Activated effector memory CD4-positive, alpha-beta T cell treated with Interleukin-2 at 50 U/mL for 16 hours (primary cell): ENCODE data around the gene RNF41.

Experiments
- DNase-seq: peaks from one replicate; pipeline ENCODE4 v3.0.0-alpha.2; 2020

Gene RNF41

GRCh38 chr12:56242986-56243385, 21.3 kb upstream of the RNF41 start:
- DNase-seq: no peak

GRCh38 chr12:56241424-56242303, 19.9 kb upstream of the RNF41 start:
- no peak for DNase-seq

GRCh38 chr12:56237552-56237951, 15.8 kb upstream of the RNF41 start:
- DNase-seq: no peak

GRCh38 chr12:56236985-56237384, 15.3 kb upstream of the RNF41 start:
- DNase-seq: no peak

- no peak for DNase-seq
Measured at GRCh38 chr12:56236091-56236490, 14.4 kb upstream of the RNF41 start.

GRCh38 chr12:56234746-56235436, 13.2 kb upstream of the RNF41 start:
- no peak for DNase-seq

- no peak for DNase-seq
Measured at GRCh38 chr12:56231184-56231582, 9.5 kb upstream of the RNF41 start.

GRCh38 chr12:56230432-56231183, 8.9 kb upstream of the RNF41 start:
- no peak for DNase-seq

GRCh38 chr12:56229916-56230431, 8.3 kb upstream of the RNF41 start, which contains the start of gene SLC39A5:
SLC39A5 (plus strand) TSS chr12:56230051; CDS start chr12:56231275, 1,224 bp downstream.
- DNase-seq: no peak

- DNase-seq: no peak
Measured at GRCh38 chr12:56229082-56229481, 7.4 kb upstream of the RNF41 start.

- no peak for DNase-seq
Measured at GRCh38 chr12:56224954-56225353, 3.2 kb upstream of the RNF41 start.

GRCh38 chr12:56224102-56224701, 2.5 kb upstream of the RNF41 start, which contains the start of gene NABP2:
NABP2 (plus strand) TSS chr12:56224342; CDS start chr12:56224857, 515 bp downstream.
- DNase-seq: peak; percentile 89

- DNase-seq: no peak
Measured at GRCh38 chr12:56223571-56224101, 1.9 kb upstream of the RNF41 start.

- no peak for DNase-seq
Measured at GRCh38 chr12:56222531-56222895, 791 bp upstream of the RNF41 start.

- no peak for DNase-seq
Measured at GRCh38 chr12:56221232-56221756, 428 bp downstream of the RNF41 start.

- no peak for DNase-seq
Measured at GRCh38 chr12:56220611-56221231, 1.0 kb downstream of the RNF41 start.

GRCh38 chr12:56219840-56220239, 1.9 kb downstream of the RNF41 start:
- no peak for DNase-seq

GRCh38 chr12:56216461-56216860, 5.3 kb downstream of the RNF41 start:
- DNase-seq: no peak

GRCh38 chr12:56213878-56214277, 7.8 kb downstream of the RNF41 start:
- DNase-seq: no peak

- DNase-seq: no peak
Measured at GRCh38 chr12:56212361-56212760, 9.4 kb downstream of the RNF41 start.

- DNase-seq: no peak
Measured at GRCh38 chr12:56208006-56208405, 13.7 kb downstream of the RNF41 start.
